LHCN-M2 (cell line): ENCODE results near the gene UNC50. TPM values are rescaled to one million over a fixed set of nuclear protein-coding genes. Genes with fewer than 3 reads are reported as not detected.
A peak's percentile ranks its signal among the peaks of the same experiment; 100 is the strongest.

Experiments
- DNase-seq: peaks from one replicate; pipeline ENCODE4 v3.0.0-alpha.2; 2012; ENCODE audit warnings: low read depth
- polyA plus RNA-seq: library from polyadenylated mRNA; unstranded; fragments of >200 nt; gene quantifications from one replicate; pipeline ENCODE4 v1.2.1, GENCODE V29; 2012; ENCODE audit warnings: missing spikeins
- total RNA-seq: library from RNA; depleted of rRNA; stranded (reverse); fragments of >200 nt; gene quantifications from 2 replicates; pipeline ENCODE4 v1.2.3, GENCODE V29; 2014; rRNA removed

Gene UNC50, protein sequence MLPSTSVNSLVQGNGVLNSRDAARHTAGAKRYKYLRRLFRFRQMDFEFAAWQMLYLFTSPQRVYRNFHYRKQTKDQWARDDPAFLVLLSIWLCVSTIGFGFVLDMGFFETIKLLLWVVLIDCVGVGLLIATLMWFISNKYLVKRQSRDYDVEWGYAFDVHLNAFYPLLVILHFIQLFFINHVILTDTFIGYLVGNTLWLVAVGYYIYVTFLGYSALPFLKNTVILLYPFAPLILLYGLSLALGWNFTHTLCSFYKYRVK
- 49.3 and 56.1 TPM in 2 replicates for total RNA-seq
- polyA plus RNA-seq, result 29.7 TPM

- peak; percentile 86 for DNase-seq
Measured at GRCh38 chr2:98608116-98608961, at the start of gene UNC50, which contains the start of gene COA5. UNC50 (plus strand) TSS chr2:98608589; CDS start chr2:98609760, 1,171 bp downstream. COA5 (minus strand) TSS chr2:98608512; CDS start chr2:98608405, 107 bp downstream.

DNA sequence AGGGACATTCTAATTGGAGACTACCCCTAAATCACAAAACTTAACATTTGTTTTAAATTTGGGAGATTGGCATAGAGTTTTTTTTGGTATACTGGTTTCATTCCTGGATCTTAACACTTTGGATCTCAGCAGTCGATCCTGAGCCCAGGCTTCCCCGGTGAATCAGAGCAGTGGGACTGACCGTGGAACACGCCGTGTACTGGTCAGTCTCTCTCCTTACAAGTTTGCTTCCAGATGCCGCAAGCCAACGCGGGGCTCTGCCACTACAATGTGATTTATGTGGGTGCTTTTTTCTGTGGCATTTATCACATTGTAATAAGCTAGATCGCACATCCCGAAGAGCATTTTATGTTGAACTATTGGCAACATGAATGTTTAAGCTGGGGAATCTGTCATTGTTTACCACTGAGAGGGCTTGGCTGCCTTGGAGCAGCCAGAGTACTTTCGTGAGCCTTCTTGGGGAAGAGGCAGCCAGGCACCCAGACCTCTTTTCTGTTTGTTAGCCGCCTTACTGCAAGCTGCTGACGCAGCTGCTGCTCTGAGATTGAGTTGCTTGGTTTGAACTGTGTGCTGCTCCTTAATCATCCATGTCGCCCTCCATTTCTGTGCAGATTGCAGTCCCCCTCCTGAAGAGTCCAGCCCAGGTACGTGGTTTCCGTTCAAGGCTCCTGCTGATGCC lies 49.4 kb upstream of the UNC50 start:
- DNase-seq, result no peak

- no peak for DNase-seq
Measured at GRCh38 chr2:98559581-98559980, 48.8 kb upstream of the UNC50 start.

- DNase-seq, result peak; percentile 61
Measured at GRCh38 chr2:98560256-98560771, 48.1 kb upstream of the UNC50 start.

DNA sequence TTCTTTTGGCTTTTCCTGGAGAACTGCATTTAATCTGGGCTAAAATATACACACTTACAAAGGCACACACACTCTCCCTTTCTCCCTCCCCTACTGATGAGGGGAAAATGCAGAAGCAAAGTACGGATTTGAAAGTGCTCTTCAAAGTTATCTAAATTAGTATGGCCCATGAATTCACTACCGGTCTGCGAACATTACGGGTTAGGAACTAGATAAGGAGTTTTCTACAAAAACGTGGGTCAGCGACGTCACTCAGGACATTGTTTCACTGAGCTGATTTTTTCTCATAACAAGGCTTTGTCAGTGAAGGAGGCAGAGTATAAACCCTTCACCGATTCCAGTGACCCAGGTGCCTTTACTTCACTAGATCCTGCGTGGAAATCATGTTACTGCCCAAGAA lies 47.4 kb upstream of the UNC50 start:
- no peak for DNase-seq

DNA sequence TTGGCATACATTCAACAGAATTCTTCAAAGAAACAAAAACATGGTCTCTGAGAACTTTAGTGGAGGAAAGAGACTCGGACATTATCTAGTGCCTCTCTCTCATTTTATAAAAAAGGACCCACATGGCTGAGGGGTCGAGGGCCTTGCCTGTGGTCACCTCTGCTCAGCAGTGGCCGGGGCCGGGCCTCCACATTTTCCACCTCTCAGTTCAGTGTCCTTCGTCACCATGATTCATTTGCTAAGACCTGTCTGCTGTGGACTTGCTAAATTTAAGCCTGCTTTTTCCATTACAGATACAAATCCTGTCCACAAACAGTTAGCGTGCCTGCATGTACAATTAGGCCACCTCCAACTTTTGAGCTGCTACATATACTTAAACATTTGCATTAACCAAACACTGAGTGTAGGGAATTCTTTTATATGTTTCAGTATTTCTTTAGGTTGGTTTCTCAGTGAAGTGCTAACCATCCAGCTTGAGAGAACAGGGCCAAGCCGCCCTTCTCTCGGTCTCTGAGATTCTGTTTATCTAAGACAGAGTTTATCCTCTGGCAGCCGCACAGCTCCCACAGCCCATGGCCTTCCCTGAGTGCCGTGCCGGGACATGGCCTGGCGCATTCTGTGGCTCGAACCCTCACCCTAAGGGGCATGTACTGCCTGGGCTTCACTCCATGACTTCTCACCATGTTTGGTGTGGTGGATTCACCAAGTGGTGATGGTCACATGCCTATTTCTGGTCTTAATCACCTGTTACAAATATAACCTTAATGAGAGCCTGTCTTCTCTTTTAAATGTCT lies 46.3 kb upstream of the UNC50 start:
- DNase-seq, result no peak

GRCh38 chr2:98563394-98563793 lies 45.0 kb upstream of the UNC50 start:
- DNase-seq, result no peak

- no peak for DNase-seq
Measured at GRCh38 chr2:98564541-98565132, 43.8 kb upstream of the UNC50 start.

- DNase-seq, result no peak
Measured at GRCh38 chr2:98565286-98565860, 43.0 kb upstream of the UNC50 start.

- DNase-seq, result no peak
Measured at GRCh38 chr2:98565941-98566340, 42.4 kb upstream of the UNC50 start.

- peak; percentile 5 for DNase-seq
Measured at GRCh38 chr2:98568161-98568956, 40.0 kb upstream of the UNC50 start.

DNA sequence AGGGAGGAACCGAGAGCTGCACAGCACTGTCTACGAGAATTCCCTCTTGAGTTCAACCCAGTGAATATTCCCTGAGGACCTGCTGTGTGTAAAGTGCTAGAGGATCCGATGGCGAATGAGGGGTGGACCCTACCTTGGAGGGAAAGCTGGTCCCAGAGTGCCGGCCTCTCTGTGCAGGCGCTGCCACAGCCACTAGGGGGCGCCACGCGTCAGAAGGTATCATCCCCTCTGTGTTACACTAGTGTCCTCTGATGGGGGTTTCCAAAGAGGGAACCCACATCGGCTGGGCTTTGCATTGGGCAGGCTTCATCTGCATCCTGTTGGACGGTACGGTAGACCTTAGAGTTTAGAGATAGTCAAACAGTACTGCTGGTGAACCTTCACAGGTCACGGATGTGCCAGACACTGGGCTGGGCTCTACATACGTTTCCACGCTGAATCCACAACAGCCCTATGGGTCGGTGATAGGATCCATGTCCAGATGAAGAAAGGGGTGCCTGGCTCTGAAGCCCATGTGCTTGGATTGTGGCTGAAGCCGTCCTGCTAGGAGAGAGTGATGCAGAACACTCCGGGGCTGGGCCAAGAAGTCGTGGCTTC lies 39.1 kb upstream of the UNC50 start:
- peak; percentile 7 for DNase-seq

DNA sequence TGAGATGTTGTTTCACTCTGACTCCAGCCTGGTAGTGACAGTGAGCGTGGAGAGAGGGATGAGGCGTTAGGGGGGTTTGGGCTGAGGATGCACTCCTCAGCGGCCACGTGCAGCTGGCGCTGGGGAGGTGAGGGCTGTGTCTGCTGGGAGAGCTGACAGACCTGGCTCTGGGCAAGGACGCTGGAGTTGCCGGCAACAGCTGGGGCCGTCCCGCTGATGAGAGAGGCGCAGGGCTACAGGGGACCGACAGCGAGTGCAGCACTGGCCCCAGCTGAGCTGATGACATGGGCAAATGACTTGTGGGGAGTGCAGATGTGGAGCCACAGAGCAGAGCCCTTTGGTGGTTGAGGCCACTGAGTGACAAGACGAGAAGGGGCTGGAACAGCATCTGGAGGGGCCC lies 38.5 kb upstream of the UNC50 start:
- DNase-seq, result no peak

DNA sequence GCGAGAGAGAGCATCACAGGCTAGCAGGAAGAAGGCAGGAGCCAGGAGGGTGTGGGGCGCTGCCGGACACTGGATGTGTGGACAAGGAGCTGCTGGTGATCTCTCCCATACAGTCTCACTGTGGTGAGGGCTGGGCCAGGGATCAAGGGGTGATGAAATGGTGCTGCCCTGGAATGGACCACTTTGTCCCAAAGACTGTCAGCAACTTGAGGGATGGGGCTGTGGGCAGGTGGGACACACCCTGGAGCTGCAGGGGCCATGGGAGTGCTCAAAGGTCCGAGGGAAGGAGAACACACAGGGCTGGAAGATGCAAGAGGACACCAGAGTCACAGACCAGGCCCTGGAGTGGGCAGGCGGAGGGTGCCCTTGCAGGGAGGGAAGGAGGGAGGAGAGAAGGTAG lies 38.0 kb upstream of the UNC50 start:
- no peak for DNase-seq

DNA sequence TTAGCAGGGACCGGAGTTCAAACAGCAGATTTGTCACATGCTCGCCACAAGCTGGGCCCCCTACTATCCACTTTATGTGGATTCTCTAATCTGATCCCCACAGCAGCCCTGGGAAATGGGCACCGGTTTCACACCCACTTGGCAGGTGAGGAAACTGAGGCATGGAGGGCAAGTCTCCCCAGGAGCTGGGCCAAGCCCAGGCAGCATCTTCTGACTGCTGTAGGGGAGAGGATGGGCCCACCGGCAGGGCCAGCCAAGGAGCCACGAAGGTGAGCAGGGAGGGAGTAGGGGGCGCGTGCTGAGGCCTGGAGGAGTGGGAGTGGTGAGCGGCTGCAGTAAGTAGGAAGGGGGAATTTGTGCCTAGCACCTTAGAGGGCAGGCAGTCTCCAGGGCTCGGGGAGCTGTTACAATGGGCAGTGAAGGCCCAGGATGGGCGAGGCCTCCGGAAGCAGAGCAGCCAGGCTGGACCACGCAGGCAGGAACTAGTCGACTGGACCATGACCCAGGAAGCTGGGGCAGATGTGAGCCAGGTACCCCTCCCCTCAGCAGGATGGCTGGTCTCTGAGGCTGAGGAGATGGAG lies 37.2 kb upstream of the UNC50 start:
- DNase-seq, result no peak

DNA sequence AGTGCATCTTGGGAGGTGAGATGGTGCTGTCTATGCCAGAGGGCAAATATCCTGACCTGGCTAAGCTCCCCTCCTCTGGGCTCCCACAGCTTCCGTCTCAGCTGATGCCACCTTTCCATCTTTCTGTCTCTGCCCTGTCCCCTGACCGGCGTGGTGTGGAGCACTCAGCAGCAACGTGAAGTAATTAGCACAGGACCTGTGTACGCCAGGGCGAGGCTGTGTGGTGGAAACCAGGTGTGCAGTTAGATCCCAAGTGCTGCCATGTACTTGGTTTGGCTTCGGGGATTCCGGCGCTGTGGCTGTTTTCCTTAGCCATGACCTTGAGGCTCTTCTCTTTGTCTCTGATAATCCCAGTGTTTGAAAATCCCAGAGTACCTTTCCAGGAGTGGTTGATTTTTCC lies 36.6 kb upstream of the UNC50 start:
- no peak for DNase-seq

DNA sequence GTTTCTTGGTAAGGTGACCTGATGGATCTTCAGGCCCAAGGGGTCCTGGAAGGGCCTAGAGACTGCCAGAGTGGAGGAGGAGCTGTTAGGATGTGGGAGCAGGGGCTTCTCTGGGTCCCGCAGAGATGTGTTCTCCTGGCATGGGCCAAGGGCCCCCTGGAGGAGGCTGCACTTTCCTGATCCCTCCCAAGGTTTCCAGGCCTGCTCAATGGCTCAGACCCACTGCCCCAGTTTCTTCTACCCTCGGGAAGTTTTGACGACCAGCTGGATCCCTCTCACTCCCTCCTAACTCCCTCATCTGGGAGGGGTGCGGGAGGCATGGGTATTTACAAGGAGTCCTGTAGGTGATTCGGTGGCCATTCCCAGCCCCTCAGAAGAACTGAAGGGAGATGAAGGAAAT lies 36.2 kb upstream of the UNC50 start:
- no peak for DNase-seq

GRCh38 chr2:98572676-98573075 lies 35.7 kb upstream of the UNC50 start:
- no peak for DNase-seq

DNA sequence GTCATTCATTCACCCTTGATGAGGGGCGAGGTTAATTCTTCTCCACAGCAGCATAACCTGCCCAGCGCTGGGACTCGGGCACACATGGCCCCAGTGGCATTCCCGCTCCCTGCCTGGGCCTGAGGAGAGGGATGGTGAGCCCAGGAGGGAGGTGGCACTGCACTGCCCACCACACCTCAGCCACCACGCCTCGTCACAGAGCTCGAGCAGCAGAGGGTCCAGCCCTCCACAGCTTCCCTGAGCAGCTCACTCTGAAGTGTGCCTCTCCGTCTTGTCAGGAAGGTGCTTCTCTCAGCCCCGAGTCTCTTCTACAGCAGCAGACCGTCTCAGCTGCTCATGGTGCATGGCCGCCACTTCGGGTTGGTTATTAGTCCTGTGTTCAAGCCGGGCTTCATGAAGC lies 35.0 kb upstream of the UNC50 start:
- DNase-seq, result no peak
